GM18526 (cell line): ENCODE data around the gene BCAN.

Experiments used
- POLR2A ChIP-seq: IDR thresholded peaks from 3 replicates; pipeline ENCODE4 v1.6.1; 2011; ENCODE audit not compliant: insufficient read length; ENCODE audit errors: extremely low read depth

The BCAN gene, protein sequence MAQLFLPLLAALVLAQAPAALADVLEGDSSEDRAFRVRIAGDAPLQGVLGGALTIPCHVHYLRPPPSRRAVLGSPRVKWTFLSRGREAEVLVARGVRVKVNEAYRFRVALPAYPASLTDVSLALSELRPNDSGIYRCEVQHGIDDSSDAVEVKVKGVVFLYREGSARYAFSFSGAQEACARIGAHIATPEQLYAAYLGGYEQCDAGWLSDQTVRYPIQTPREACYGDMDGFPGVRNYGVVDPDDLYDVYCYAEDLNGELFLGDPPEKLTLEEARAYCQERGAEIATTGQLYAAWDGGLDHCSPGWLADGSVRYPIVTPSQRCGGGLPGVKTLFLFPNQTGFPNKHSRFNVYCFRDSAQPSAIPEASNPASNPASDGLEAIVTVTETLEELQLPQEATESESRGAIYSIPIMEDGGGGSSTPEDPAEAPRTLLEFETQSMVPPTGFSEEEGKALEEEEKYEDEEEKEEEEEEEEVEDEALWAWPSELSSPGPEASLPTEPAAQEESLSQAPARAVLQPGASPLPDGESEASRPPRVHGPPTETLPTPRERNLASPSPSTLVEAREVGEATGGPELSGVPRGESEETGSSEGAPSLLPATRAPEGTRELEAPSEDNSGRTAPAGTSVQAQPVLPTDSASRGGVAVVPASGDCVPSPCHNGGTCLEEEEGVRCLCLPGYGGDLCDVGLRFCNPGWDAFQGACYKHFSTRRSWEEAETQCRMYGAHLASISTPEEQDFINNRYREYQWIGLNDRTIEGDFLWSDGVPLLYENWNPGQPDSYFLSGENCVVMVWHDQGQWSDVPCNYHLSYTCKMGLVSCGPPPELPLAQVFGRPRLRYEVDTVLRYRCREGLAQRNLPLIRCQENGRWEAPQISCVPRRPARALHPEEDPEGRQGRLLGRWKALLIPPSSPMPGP

DNA sequence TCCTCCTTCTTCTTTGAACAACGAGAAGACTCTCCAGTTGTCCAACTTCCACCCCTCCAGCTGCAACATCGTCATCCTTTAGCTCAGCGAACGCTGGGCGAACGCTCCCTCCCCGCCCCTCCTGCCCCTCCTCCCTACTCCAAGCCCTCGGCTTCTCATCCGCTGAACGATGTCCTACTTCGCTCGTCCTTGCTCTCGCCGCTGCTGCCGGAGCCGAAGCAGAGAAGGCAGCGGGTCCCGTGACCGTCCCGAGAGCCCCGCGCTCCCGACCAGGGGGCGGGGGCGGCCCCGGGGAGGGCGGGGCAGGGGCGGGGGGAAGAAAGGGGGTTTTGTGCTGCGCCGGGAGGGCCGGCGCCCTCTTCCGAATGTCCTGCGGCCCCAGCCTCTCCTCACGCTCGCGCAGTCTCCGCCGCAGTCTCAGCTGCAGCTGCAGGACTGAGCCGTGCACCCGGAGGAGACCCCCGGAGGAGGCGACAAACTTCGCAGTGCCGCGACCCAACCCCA is at the start of gene BCAN:
TSS of gene BCAN (plus strand) at position 357 of the 504 bp plus-strand sequence. CDS start 3,938 bp downstream, outside the sequence.
- TF ChIP-seq POLR2A = no peak

DNA sequence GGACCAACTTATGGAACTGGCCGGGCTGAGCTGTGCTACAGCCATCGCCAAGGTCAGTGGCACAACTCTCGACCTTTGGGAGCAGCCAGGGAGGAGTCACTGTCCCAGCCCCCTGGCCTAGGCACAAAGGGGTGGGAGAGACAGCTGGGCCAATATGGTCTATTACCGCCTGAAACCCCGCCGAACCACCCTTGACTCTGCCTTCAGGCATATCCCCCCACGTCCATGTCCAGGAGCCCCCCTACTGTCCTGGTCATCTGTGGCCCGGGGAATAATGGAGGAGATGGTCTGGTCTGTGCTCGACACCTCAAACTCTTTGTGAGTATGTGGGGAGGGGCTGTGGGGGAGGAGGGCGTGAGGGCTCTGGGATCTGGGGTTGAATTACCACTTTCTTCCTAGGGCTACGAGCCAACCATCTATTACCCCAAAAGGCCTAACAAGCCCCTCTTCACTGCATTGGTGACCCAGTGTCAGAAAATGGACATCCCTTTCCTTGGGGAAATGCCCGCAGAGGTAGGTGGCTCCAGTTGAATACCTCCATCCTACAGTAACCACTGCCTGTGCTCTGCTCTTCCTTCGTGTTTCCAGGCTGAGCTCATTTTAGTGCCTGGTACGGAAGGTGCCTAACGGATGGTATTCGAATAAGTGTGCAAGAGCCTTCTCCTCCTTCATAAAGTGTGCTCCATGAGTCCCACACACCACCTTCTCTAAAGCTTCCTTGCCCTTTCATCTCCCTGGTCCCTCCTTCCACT is 49.6 kb upstream of the BCAN start:
- no peak for TF ChIP-seq POLR2A

DNA sequence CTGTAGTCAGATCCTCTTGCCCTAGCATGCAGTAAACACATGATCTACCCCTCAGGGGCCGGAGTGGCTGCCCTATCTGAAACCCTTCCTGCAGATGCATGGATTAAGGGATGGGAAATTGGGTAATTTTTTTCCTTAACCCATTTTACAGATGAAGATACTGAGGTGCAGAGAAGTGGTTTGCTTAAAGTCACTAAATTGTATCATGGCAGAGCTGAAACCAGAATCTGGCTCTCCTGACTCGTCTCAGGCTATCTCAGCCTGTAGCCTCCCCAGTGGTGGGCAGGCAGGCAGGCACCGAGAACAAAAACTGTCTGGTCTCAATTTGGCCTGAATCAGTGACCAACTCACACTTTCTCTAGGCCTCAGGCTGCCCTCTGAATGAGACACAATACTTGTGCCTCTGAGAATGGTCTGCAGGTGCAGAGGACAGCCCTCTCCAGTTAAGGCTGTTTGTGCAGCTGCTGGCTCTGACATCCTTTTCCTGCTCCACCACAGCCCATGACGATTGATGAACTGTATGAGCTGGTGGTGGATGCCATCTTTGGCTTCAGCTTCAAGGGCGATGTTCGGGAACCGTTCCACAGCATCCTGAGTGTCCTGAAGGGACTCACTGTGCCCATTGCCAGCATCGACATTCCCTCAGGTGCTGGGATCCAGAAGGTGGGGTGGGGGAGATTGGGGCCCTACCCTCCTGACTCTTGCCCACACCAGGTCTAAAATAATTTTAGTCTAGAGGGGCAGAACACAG is 48.8 kb upstream of the BCAN start:
- TF ChIP-seq POLR2A = no peak

DNA sequence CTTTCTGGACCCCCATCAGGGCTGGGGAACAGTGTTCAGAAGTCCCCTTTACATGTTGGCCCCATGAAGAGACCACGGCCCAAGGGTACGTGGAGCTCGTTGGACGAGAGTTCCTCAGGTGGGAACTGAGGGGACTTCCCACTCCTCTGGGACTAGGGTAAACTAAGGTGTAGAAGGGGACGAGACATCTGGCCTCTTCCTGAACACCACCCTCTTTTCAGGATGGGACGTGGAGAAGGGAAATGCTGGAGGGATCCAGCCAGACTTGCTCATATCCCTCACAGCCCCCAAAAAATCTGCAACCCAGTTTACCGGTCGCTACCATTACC is 48.3 kb upstream of the BCAN start:
- no peak for TF ChIP-seq POLR2A

DNA sequence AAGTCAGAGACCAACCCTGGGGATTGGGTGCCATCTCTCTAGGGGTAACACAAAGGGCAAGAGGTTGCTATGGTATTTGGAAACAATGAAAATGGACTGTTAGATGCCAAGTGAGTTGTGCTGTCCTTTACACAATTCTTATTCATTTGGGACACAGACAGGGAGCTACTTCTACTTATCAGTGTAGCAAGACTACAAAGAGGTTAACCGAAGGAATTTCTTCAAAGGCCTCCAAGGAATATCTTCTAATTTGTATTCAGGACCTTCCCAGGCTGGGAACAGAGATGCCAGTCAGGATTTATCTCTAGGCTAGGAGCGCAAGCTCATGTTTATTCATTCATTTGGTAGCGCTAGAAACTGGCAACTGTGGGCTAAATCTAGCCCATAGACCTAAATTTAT is 47.7 kb upstream of the BCAN start:
- TF ChIP-seq POLR2A = no peak

DNA sequence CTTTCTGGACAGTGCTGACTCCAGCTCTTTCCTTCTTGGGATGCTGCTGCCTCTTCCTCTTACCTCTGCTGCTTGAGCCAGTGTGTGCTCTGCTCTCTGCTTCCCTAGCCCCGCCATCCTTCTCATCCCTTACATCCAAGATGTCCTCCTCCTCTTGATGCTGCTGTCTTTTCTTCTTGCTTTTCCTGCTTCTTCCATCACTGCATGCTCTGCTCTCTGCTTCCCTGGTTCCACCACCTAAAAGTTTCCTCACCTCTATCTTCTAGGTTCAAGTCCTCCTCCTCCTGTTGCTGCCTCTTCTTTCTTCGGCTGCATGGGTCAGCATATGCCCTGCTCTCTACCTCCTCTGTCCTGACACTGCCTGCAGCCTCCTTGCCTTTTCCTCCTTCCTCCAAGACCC is 46.9 kb upstream of the BCAN start:
- no peak for TF ChIP-seq POLR2A

DNA sequence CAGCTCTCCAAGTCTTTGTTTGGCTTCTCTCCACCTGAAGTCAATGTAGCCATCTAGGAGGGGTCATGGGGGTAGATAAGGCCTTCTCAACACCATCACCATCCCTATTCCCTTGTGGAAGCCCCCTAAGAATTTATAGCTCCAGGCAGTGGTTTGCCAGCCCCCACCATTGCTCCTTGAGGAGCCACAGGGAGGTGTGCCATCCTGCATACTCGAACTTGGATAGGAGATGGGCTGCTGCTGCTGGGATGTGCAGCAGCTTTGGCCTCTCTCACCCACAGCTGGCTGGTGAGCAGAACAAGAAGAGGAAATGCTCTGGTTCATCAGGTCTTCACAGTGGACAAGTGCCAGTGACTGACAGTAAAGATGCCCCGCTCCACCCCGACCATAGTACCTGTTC is 45.5 kb upstream of the BCAN start:
- TF ChIP-seq POLR2A = no peak

DNA sequence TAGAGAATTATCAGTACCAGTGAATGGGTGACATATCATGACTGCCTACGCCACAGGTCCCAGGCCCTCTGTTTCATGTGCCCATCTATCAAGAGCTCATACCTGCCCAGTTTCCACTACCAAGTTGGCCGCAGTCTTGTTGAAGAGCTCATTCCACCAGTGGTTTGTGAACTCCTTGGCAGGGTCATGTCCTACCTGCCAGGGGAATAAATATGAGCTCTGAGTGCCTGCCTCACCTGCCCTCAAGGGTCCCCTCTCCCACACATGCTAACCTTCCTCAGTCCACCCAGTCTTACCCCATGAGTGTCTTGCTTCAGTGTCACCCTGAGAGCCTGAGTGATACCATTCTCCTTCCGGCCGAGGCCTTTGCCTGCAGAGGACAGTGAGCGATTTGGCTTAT is 43.8 kb upstream of the BCAN start:
- TF ChIP-seq POLR2A = no peak

DNA sequence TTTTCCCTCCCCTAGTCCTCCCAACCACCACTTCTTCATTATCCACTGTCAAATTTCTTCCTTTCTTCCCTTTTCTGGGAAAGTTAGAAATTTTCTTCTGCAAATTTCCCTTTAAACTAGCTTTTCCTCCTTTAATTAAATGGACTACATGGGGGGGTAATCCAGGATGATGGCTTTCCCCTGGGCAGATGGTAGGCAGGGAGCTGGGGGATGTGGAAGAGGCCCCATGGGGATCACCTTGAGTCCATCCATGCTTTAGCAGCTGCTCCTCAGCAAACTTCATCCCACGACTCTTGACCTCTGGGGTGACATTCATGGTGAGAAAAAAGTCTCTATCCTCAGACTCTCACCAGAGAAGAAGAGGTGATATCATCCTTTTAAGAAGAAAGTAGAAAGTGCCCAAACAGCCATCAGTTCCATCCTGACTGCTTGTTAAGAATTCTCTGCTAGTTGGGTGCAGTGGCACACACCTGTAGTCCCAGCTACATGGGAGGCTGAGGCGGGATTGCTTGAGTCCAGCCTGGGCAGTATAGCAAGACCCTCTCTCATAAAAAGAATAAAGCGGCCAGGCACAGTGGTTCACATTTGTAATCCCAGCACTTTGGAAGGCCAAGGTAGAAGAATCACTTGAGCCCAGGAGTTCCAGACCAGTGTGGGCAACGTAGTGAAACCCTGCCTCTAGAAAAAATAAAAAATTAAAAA is 43.0 kb upstream of the BCAN start:
- TF ChIP-seq POLR2A = no peak

DNA sequence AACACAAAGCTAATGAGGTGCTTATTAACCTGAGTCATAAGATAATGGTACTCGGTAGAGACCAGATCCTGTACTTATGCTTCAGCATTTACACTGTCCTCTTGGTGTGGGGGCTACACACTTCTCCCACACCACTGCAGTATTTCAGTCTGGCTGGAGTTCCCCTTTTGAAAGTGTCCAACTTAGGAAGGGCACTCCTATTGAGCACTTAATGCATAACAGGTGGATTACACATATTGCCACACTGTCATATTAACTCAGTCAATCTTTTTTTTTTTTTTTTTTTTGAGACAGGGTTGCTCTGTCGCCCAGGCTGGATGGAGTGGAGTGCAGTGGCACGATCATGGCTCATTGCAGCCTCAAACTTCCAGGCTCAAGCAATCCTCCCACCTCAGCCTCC is 42.1 kb upstream of the BCAN start:
- TF ChIP-seq POLR2A = no peak

DNA sequence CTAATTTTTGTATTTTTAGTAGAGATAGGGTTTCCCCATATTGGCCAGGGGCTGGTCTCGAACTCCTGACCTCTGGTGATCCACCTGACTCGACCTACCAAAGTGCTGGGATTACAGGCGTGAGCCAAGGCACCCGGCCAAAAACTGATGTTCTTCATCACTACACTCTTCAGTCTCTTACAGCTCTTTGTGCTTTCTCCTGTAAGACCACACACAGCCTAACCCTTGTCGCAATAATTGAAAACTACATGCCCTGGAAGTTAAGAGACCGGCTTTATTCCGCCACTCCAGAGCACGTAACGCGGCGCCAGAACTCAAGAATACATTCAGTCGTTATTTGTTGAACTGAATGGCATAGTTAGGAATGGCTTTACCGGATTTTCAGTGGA is 41.2 kb upstream of the BCAN start:
- no peak for TF ChIP-seq POLR2A

DNA sequence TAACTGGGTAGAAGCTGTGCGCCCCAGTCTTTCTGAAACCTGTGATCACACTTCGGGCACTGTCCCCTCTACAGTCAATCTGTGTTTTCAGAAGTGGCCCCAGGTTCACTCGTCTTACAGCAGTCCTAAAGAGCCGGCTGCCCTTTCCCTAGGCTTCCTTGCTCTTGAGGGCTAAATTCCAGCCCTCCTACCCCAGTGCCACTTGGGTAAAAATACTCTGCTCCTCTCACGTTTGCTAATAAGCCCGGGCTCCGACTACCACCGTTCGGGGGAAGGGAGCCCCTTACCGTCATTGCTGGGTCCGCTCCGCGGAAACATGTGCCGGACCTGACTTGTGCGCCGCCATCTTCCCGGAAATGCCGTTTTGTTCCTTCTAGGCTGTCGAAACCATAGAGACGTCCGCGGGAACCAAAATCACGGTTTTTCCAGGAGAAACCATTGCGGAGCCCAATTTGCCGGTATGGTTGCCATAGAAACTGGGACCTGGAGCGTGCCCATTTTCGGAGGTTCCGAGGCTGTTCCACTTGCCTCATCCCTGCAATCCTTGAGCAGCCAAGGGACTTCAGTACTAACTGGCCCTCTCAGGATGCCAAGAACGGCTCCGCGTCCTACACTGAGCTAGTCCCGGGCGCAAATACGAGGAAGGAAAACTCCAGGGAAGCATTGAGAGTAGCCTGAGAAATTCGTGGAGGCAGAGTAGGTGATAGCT is 40.6 kb upstream of the BCAN start, which contains the start of gene GPATCH4:
TSS of gene GPATCH4 (minus strand) at position 358 of the 709 bp plus-strand sequence.
- peak; percentile 74 for TF ChIP-seq POLR2A

DNA sequence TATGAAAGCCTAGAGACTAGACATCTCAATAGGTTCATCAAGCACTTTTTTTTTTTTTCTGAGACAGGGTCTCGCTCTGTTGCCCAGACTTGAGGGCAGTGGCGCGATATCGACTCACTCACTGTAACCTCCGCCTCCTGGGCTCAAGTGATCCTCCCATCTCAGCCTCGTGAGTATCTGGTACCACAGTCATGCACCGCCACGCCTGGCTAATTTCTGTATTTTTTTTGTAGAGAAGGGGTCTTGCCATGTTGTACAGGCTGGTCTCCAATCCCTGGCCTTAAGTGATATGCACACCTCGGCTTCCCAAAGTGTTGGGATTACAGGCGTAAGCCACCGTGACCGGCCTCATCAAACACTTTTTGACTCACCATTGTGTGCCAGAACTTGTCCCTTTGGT is 40.0 kb upstream of the BCAN start:
- no peak for TF ChIP-seq POLR2A

DNA sequence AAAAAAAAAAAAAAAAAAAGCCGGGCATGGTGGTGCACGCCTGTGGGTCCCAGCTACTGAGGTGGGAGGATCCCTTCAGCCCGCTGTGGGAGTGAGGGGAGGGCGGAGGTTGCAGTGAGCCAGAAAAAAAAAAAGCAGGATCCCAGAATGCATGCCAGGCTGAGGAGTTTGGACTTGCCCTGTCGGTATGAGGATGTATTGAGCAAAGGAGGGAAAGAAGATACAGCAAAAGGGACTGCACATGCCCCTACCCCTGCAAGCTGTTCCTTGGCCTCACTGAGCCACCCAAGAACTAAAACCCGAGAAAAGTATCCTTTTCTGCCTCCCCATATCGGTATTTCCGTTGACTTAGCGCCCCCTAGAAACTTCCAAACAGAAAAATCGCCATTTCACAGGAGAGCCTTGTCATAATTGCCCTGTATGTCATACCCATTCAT is 39.3 kb upstream of the BCAN start:
- no peak for TF ChIP-seq POLR2A
